Measurements from ENCODE around the gene SLC7A9. TPM values are rescaled to one million over a fixed set of nuclear protein-coding genes. Genes with fewer than 3 reads are reported as not detected.

Gene SLC7A9
- total and polyA plus RNA-seq, 2 experiments from 2014 or later, result 0.19 TPM; not detected in 1

- H3K9me2 ChIP-seq (ENCODE audit: insufficient read depth), result no peaks in the 10 kb centered on the region
- ATAC-seq (no peak), DNase-seq (ENCODE audit: low spot score) (no peak)
- Mint-ChIP-seq H3K27ac (no peak overlapping the region; the same call in 1 of the 2 replicates), H3K36me3 (ENCODE audit: low read depth) (no peaks in the 10 kb centered on the region), H3K27me3 (ENCODE audit: insufficient read depth, low read depth, poor library complexity) (no peaks in the 10 kb centered on the region), H3K4me1 (peaks cover 21% of the 10 kb centered on the region), H3K9me3 (no peaks in the 10 kb centered on the region; the same call in 2 of the 3 replicates), H3K4me3 (no peak overlapping the region)
- H3K4me1 ChIP-seq (ENCODE audit: insufficient read depth), result peaks cover 2% of the 10 kb centered on the region
- no peak overlapping the region for H2AFZ ChIP-seq
- H4K20me1 ChIP-seq (replicated peaks; ENCODE audit: insufficient read depth), result no peaks in the 10 kb centered on the region
- no peak for TF ChIP-seq EZH2phosphoT487 (IDR thresholded peaks at IDR 0.05; ENCODE audit: unreplicated experiment)
- TF ChIP-seq REST (IDR thresholded peaks at IDR 0.05; ENCODE audit: unreplicated experiment), result no peak
- no peak for TF ChIP-seq POLR2AphosphoS5 (IDR thresholded peaks at IDR 0.05; ENCODE audit: low read depth)
- TF ChIP-seq ETS1 (IDR thresholded peaks at IDR 0.05), result no peak
- TF ChIP-seq JUNB (IDR thresholded peaks at IDR 0.05; ENCODE audit: unreplicated experiment), result no peak
- TF ChIP-seq ZNF462 (CRISPR knock-in tag; IDR thresholded peaks at IDR 0.05), result no peak
- H3F3A ChIP-seq (replicated peaks; ENCODE audit: low read depth), result no peaks in the 10 kb centered on the region
- H3K36me3 ChIP-seq (ENCODE audit: insufficient read depth), result no peaks in the 10 kb centered on the region
- no peak overlapping the region for H3K4me2 ChIP-seq
- no peaks in the 10 kb centered on the region for H3K27me3 ChIP-seq (ENCODE audit: insufficient read depth)
- no peak overlapping the region for H3K27ac ChIP-seq (ENCODE audit: low read depth)
- no peaks in the 10 kb centered on the region for H3K79me2 ChIP-seq (replicated peaks; ENCODE audit: insufficient read depth)
- H3K4me3 ChIP-seq, result no peak overlapping the region
Measured at GRCh38 chr19:32811151-32811550, 58.4 kb downstream of the SLC7A9 start.

Measured in GM23338 (cell line).